K562 (cell line): ENCODE measurements around the gene AIFM3. TPM values are rescaled to one million over a fixed set of nuclear protein-coding genes. Genes with fewer than 3 reads are reported as not detected.

Experiments used
- CHAMP1 ChIP-seq: fragments of 450-650 bp; IDR thresholded peaks from 2 replicates; pipeline ENCODE4 v1.6.1; 2016; ENCODE audit warnings: mild to moderate bottlenecking
- CREB1 ChIP-seq, 2 experiments: sonication (generic) in 1 of 2; formaldehyde crosslinking in 1 of 2; IDR thresholded peaks; 2 replicates each; pipeline versions ENCODE4 v1.6.1 to v1.8.0; 2012 to 2022; ENCODE audit warnings: inconsistent platforms in 1 of 2, mild to moderate bottlenecking in 1 of 2, missing genetic modification reagents in 1 of 2, moderate library complexity in 1 of 2
- E2F1 ChIP-seq: sonication (generic); formaldehyde crosslinking; IDR thresholded peaks from 2 replicates; pipeline ENCODE4 v1.8.1; 2023; ENCODE audit warnings: mild to moderate bottlenecking, missing genetic modification reagents, moderate library complexity
- FOXK1 ChIP-seq: sonication (generic); formaldehyde crosslinking; IDR thresholded peaks from 2 replicates; pipeline ENCODE4 v1.8.0; 2022; ENCODE audit warnings: missing genetic modification reagents, mild to moderate bottlenecking, borderline replicate concordance
- FOXO4 ChIP-seq: fragments of 450-650 bp; formaldehyde crosslinking; IDR thresholded peaks from 2 replicates; pipeline ENCODE4 v1.4.0; 2020; ENCODE audit warnings: mild to moderate bottlenecking, moderate library complexity
- HCFC1 ChIP-seq: IDR thresholded peaks from 2 replicates; pipeline ENCODE4 v1.6.1; 2012; ENCODE audit warnings: low read depth, low read length, improper control_type of control experiment
- KLF10 ChIP-seq: fragments of 250-450 bp; sonication (Bioruptor Pico); IDR thresholded peaks from 2 replicates; pipeline ENCODE4 v1.6.1; 2021; ENCODE audit warnings: matching md5 sums
- POU5F1 ChIP-seq: fragments of 150-350 bp; IDR thresholded peaks from 2 replicates; pipeline ENCODE4 v1.6.1; 2014; ENCODE audit warnings: borderline replicate concordance, low read length, low read depth, mild to moderate bottlenecking; ENCODE audit not compliant: partially characterized antibody
- RCOR1 ChIP-seq, 2 experiments: IDR thresholded peaks; 2 replicates each; pipeline ENCODE4 v1.6.1; 2012; ENCODE audit warnings: low read depth in 2 of 2, low read length in 2 of 2, borderline replicate concordance in 1 of 2, improper control_type of control experiment in 1 of 2
- RFX1 ChIP-seq: fragments of 450-650 bp; IDR thresholded peaks from 2 replicates; pipeline ENCODE4 v1.6.1; 2016; ENCODE audit warnings: mild to moderate bottlenecking, moderate library complexity
- ZKSCAN8 ChIP-seq: fragments of 200-800 bp; sonication (Bioruptor generic); IDR thresholded peaks from 2 replicates; pipeline ENCODE4 v1.6.1; 2016; ENCODE audit warnings: missing genetic modification characterization, missing compliant biosample characterization
- ZNF165 ChIP-seq: fragments of 250-450 bp; sonication (Bioruptor Pico); IDR thresholded peaks from 2 replicates; pipeline ENCODE4 v1.4.0; 2020; ENCODE audit warnings: borderline replicate concordance
- ZNF224 ChIP-seq: sonication (generic); formaldehyde crosslinking; IDR thresholded peaks from 2 replicates; pipeline ENCODE4 v1.8.0; 2022; ENCODE audit warnings: mild to moderate bottlenecking, missing genetic modification reagents
- ZNF23 ChIP-seq: fragments of 250-450 bp; sonication (Bioruptor Pico); IDR thresholded peaks from 2 replicates; pipeline ENCODE4 v1.4.0; 2020; ENCODE audit warnings: mild to moderate bottlenecking
- ZNF232 ChIP-seq: sonication (generic); formaldehyde crosslinking; IDR thresholded peaks from 2 replicates; pipeline ENCODE4 v1.8.0; 2022; ENCODE audit warnings: mild to moderate bottlenecking, missing genetic modification reagents
- ZNF609 ChIP-seq: sonication (generic); formaldehyde crosslinking; IDR thresholded peaks from 2 replicates; pipeline ENCODE4 v1.8.1; 2023; ENCODE audit warnings: missing genetic modification reagents, mild to moderate bottlenecking, borderline replicate concordance
- polyA plus RNA-seq, 8 experiments: library from polyadenylated mRNA; depleted of rRNA in 4 of 8; stranded (reverse) in 5 of 8; unstranded in 3 of 8; fragments of >200 nt; fragmentation: Nextera tagmentation in 2 of 8; fragmentation: Illumina TruSeq in 1 of 8; extraction: Ambion mirVana in 2 of 8; extraction: Trizol in 1 of 8; gene quantifications; 2 replicates each; pipeline versions ENCODE4 v1.2.1 to v1.2.3, GENCODE V29; 2011 to 2014; ENCODE audit warnings: inconsistent platforms in 1 of 8, missing spikeins in 1 of 8
- total RNA-seq, 7 experiments: library from RNA; depleted of rRNA in 6 of 7; stranded (reverse); fragments of >200 nt in 6 of 7; fragmentation: Illumina TruSeq in 2 of 7; extraction: Trizol in 2 of 7; gene quantifications; 2 replicates each; pipeline versions ENCODE4 v1.2.1 to v1.2.3, GENCODE V29; 2011 to 2021; ENCODE audit warnings: low replicate concordance in 1 of 7

The AIFM3 gene
- total and polyA plus RNA-seq, 9 of the 15 experiments (the other 6 are each of a cell fraction or from before 2014, with no cell fraction given): 0.03 to 0.20 (median 0.07) TPM; not detected in 1

GRCh38 chr22:20978419-20978818, 11.4 kb downstream of the AIFM3 start (continued):
- TF ChIP-seq CHAMP1: no peak
- TF ChIP-seq RCOR1 (IDR thresholded peaks at IDR 0.05; ENCODE audit: borderline replicate concordance in 1 of 2, low read depth in 2 of 2, low read length in 2 of 2): no peak
- no peak for TF ChIP-seq ZKSCAN8 (CRISPR knock-in tag)
- no peak for TF ChIP-seq ZNF232
- no peak for TF ChIP-seq ZNF165 (CRISPR knock-in tag)
- no peak for TF ChIP-seq KLF10 (CRISPR knock-in tag)
- TF ChIP-seq CREB1 (IDR thresholded peaks at IDR 0.05): no peak
- TF ChIP-seq CREB1 (CRISPR knock-in tag; IDR thresholded peaks at IDR 0.05): no peak
- TF ChIP-seq FOXK1: no peak
- no peak for TF ChIP-seq ZNF23 (CRISPR knock-in tag)
- TF ChIP-seq ZNF224 (CRISPR knock-in tag): no peak
- 0 out of 2 replicates have a peak, but pooled peaks have one; percentile 29 for TF ChIP-seq E2F1 (CRISPR knock-in tag)
- TF ChIP-seq POU5F1: no peak
- no peak for TF ChIP-seq ZNF609
- TF ChIP-seq FOXO4 (CRISPR knock-in tag): no peak
- TF ChIP-seq HCFC1: 0 out of 2 replicates have a peak, but pooled peaks have one; percentile 21
- TF ChIP-seq RFX1: no peak
